ENCODE measurements around the gene AQP3.

DNA sequence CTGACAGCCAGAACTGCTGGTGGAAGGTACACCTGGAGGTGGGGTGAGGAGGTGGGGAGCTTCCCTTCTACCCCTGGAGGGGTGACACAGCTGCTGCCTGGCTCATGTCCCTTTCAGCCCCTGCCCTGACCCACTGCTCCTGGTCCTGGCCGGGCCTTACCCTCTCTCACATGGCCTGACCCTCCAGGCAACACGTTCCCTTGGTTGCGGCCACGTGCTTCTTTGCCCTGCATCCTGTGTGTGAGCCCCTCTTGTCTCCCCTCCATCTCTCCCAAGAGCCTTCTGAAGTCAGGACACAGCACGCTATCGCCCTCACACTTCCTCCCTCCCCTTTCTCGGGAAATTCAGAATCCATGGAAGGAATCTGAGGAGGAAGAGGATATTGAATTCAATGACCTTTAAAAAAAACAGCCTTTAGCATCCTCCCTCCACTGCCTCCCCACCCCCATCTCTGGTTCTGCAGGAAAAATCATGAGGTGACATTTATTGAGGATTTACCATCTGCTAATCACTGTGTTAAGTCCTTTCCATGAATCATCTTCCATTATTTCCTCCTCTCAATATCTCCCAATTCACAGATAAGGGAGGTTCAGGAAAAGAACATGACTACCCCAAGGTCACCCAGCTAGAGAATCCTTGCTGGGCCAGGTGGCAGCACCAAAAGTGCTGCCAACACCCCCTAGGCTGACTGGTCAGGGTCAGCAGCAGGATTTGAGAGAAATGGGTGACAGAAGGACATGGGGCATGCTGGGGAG lies 8.3 kb downstream of the AQP3 start:
- TF ChIP-seq, protein P1, sequence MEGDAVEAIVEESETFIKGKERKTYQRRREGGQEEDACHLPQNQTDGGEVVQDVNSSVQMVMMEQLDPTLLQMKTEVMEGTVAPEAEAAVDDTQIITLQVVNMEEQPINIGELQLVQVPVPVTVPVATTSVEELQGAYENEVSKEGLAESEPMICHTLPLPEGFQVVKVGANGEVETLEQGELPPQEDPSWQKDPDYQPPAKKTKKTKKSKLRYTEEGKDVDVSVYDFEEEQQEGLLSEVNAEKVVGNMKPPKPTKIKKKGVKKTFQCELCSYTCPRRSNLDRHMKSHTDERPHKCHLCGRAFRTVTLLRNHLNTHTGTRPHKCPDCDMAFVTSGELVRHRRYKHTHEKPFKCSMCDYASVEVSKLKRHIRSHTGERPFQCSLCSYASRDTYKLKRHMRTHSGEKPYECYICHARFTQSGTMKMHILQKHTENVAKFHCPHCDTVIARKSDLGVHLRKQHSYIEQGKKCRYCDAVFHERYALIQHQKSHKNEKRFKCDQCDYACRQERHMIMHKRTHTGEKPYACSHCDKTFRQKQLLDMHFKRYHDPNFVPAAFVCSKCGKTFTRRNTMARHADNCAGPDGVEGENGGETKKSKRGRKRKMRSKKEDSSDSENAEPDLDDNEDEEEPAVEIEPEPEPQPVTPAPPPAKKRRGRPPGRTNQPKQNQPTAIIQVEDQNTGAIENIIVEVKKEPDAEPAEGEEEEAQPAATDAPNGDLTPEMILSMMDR (IDR thresholded peaks at IDR 0.05; ENCODE audit: poor library complexity), result no peak
- TF ChIP-seq EZH2 (IDR thresholded peaks at IDR 0.05; ENCODE audit: borderline replicate concordance), result no peak
